SK-N-SH (cell line): ENCODE measurements around the gene CCDC141. TPM values are rescaled to one million over a fixed set of nuclear protein-coding genes. Genes with fewer than 3 reads are reported as not detected.
A peak's percentile ranks its signal among the peaks of the same experiment; 100 is the strongest.

Source experiments
- CTCF ChIA-PET: fragments of 300-600, 350-600 bp; formaldehyde crosslinking; extraction: SDS; loops from one replicate; lab custom pipeline; 2021; lab: Yijun Ruan, JAX
- POLR2A ChIA-PET: fragments of 350-600 bp; sonication (Branson Sonifier 250); formaldehyde crosslinking; extraction: SDS; loops from one replicate; lab custom pipeline; 2020; ENCODE audit warnings: antibody characterized with exemption, inconsistent platforms; lab: Yijun Ruan, JAX
- DNase-seq: peaks from one replicate; pipeline ENCODE4 v3.0.0; 2012
- H2AFZ ChIP-seq: fragments of 200-600 bp; sonication (generic); 2 replicates; pipeline ENCODE4 v1.8.1; 2016; ENCODE audit warnings: antibody characterized with exemption, mild to moderate bottlenecking, low read depth
- H3F3A ChIP-seq: fragments of 200-600 bp; sonication (generic); replicated peaks from 2 replicates; pipeline ENCODE3; 2016; ENCODE audit warnings: antibody characterized with exemption, mild to moderate bottlenecking; ENCODE audit not compliant: insufficient read depth
- H3K27ac ChIP-seq, 2 experiments: fragments of 200-500 bp in 1 of 2; fragments of 200-600 bp in 1 of 2; sonication (Bioruptor generic) in 1 of 2; sonication (generic), shearing (Covaris generic) in 1 of 2; 2 replicates each; pipeline versions ENCODE4 v1.5.1 to v1.6.1; 2014 to 2016; ENCODE audit warnings: low read depth in 2 of 2, inconsistent platforms in 1 of 2, low read length in 1 of 2, mild to moderate bottlenecking in 1 of 2, mixed read lengths in 1 of 2
- H3K27me3 ChIP-seq: fragments of 200-600 bp; sonication (generic), shearing (Covaris generic); 2 replicates; pipeline ENCODE4 v1.6.1; 2016; ENCODE audit warnings: mixed run types; ENCODE audit not compliant: insufficient read depth
- H3K36me3 ChIP-seq, 2 experiments: fragments of 200-500 bp in 1 of 2; fragments of 200-600 bp in 1 of 2; sonication (Bioruptor generic) in 1 of 2; sonication (generic) in 1 of 2; replicated peaks in 1 of 2; 2 replicates each; pipeline versions ENCODE3 to v1.5.1; 2014 to 2016; ENCODE audit warnings: low read length in 1 of 2, mild to moderate bottlenecking in 1 of 2; ENCODE audit not compliant: insufficient read depth in 2 of 2, control insufficient read depth in 1 of 2
- H3K4me1 ChIP-seq, 2 experiments: fragments of 200-500 bp in 1 of 2; fragments of 200-600 bp in 1 of 2; sonication (Bioruptor generic) in 1 of 2; sonication (generic), shearing (Covaris generic) in 1 of 2; 2 replicates each; pipeline versions ENCODE4 v1.5.1 to v1.6.1; 2014 to 2016; ENCODE audit warnings: low read depth in 1 of 2, low read length in 1 of 2, mixed run types in 1 of 2; ENCODE audit not compliant: insufficient read depth in 2 of 2, control insufficient read depth in 1 of 2
- H3K4me2 ChIP-seq: fragments of 200-600 bp; sonication (generic), shearing (Covaris generic); 2 replicates; pipeline ENCODE4 v1.6.1; 2017; ENCODE audit warnings: mixed run types
- H3K4me3 ChIP-seq, 2 experiments: fragments of 200-500 bp in 1 of 2; fragments of 200-600 bp in 1 of 2; sonication (Bioruptor generic) in 1 of 2; sonication (generic), shearing (Covaris generic) in 1 of 2; 2 replicates each; pipeline versions ENCODE4 v1.5.1 to v1.8.1; 2014 to 2016; ENCODE audit warnings: low read depth in 2 of 2, inconsistent platforms in 1 of 2, low read length in 1 of 2, mild to moderate bottlenecking in 1 of 2, mixed read lengths in 1 of 2, moderate library complexity in 1 of 2
- H3K79me2 ChIP-seq: fragments of 200-600 bp; sonication (generic); 2 replicates; pipeline ENCODE4 v1.8.1; 2017; ENCODE audit warnings: mild to moderate bottlenecking; ENCODE audit not compliant: insufficient read depth
- H3K9ac ChIP-seq: fragments of 200-600 bp; sonication (generic); 2 replicates; pipeline ENCODE4 v1.6.1; 2017; ENCODE audit warnings: mixed run types
- H3K9me2 ChIP-seq: fragments of 200-600 bp; sonication (generic); 2 replicates; pipeline ENCODE4 v1.6.1; 2017; ENCODE audit warnings: mixed run types
- H3K9me3 ChIP-seq: fragments of 200-600 bp; sonication (generic); 2 replicates; pipeline ENCODE4 v1.6.1; 2017; ENCODE audit warnings: mixed run types, mild to moderate bottlenecking, moderate library complexity
- H4K20me1 ChIP-seq: fragments of 200-600 bp; sonication (generic); 2 replicates; pipeline ENCODE4 v1.6.1; 2017; ENCODE audit warnings: mild to moderate bottlenecking, mixed run types; ENCODE audit not compliant: insufficient read depth
- CHD2 ChIP-seq: fragments of 150-350 bp; IDR thresholded peaks from 2 replicates; pipeline ENCODE4 v1.6.1; 2018; ENCODE audit warnings: low read length; ENCODE audit not compliant: partially characterized antibody
- ELF1 ChIP-seq: IDR thresholded peaks from 2 replicates; pipeline ENCODE4 v1.4.0; 2012
- EZH2phosphoT487 ChIP-seq: fragments of 200-600 bp; sonication (generic); IDR thresholded peaks from 2 replicates; pipeline ENCODE4 v1.6.1; 2017; ENCODE audit warnings: low read depth, mixed run types, mild to moderate bottlenecking, antibody characterized with exemption, moderate library complexity, borderline replicate concordance
- FOSL2 ChIP-seq: IDR thresholded peaks from 2 replicates; pipeline ENCODE4 v1.4.0; 2012; ENCODE audit warnings: low read depth, mild to moderate bottlenecking, moderate library complexity, borderline replicate concordance
- FOXM1 ChIP-seq: IDR thresholded peaks from 2 replicates; pipeline ENCODE4 v1.4.0; 2012; ENCODE audit warnings: low read depth, mild to moderate bottlenecking
- GABPA ChIP-seq: IDR thresholded peaks from 2 replicates; pipeline ENCODE4 v1.4.0; 2012; ENCODE audit warnings: low read depth, mild to moderate bottlenecking
- MAX ChIP-seq: IDR thresholded peaks from 2 replicates; pipeline ENCODE4 v1.4.0; 2012; ENCODE audit warnings: low read depth
- MEF2A ChIP-seq: IDR thresholded peaks from 2 replicates; pipeline ENCODE4 v1.4.0; 2012; ENCODE audit warnings: low read depth, borderline replicate concordance
- NFIC ChIP-seq: IDR thresholded peaks from 2 replicates; pipeline ENCODE4 v1.4.0; 2012; ENCODE audit warnings: borderline replicate concordance
- NRF1 ChIP-seq: IDR thresholded peaks from 2 replicates; pipeline ENCODE4 v1.6.1; 2012; ENCODE audit warnings: low read depth, mild to moderate bottlenecking, low read length
- POLR2AphosphoS5 ChIP-seq: IDR thresholded peaks from 2 replicates; pipeline ENCODE4 v1.6.1; 2012; ENCODE audit warnings: low read depth, low read length
- RAD21 ChIP-seq: IDR thresholded peaks from 2 replicates; pipeline ENCODE4 v1.6.1; 2012; ENCODE audit warnings: mild to moderate bottlenecking, low read length
- RCOR1 ChIP-seq: fragments of 150-350 bp; IDR thresholded peaks from 2 replicates; pipeline ENCODE4 v1.6.1; 2017; ENCODE audit warnings: antibody characterized with exemption, low read length
- SIN3A ChIP-seq: IDR thresholded peaks from 2 replicates; pipeline ENCODE4 v1.6.1; 2012; ENCODE audit warnings: low read depth, mild to moderate bottlenecking, low read length, moderate library complexity, borderline replicate concordance
- SMC3 ChIP-seq: IDR thresholded peaks from 2 replicates; pipeline ENCODE4 v1.6.1; 2012; ENCODE audit warnings: low read depth, low read length, improper control_type of control experiment
- TEAD4 ChIP-seq: IDR thresholded peaks from 2 replicates; pipeline ENCODE4 v1.4.0; 2012; ENCODE audit warnings: mild to moderate bottlenecking, borderline replicate concordance; ENCODE audit not compliant: insufficient read depth
- YY1 ChIP-seq: IDR thresholded peaks from 2 replicates; pipeline ENCODE4 v1.4.0; 2012; ENCODE audit warnings: low read depth, mild to moderate bottlenecking
- ZBTB33 ChIP-seq: IDR thresholded peaks from 2 replicates; pipeline ENCODE4 v1.4.0; 2012; ENCODE audit warnings: low read depth, borderline replicate concordance
- WGBS: methylation state at CpG from one replicate; pipeline ENCODE4 v1.1.6; 2017; ENCODE audit warnings: low lambda C conversion rate; 5-methylcytosine and 5-hydroxymethylcytosine counted together
- polyA plus RNA-seq, 3 experiments: library from polyadenylated mRNA; depleted of rRNA; stranded (reverse); fragments of >200 nt; gene quantifications; 2 replicates each; pipeline ENCODE4 v1.2.3, GENCODE V29; 2012
- TF ChIP-seq, protein P1 (sequence below): fragments of 150-350 bp; IDR thresholded peaks from 2 replicates; pipeline ENCODE4 v1.6.1; 2017; ENCODE audit warnings: antibody characterized with exemption, low read length, low read depth, borderline replicate concordance
- TF ChIP-seq, protein P2 (sequence below): IDR thresholded peaks from 2 replicates; pipeline ENCODE4 v1.4.0; 2012; ENCODE audit warnings: low read depth, borderline replicate concordance
- TF ChIP-seq, protein P3 (sequence below): IDR thresholded peaks from 2 replicates; pipeline ENCODE4 v1.6.1; 2012; ENCODE audit warnings: mild to moderate bottlenecking, low read depth, low read length, moderate library complexity
- TF ChIP-seq, protein P4 (sequence below): fragments of 150-350 bp; IDR thresholded peaks from 2 replicates; pipeline ENCODE4 v1.6.1; 2016; ENCODE audit warnings: mild to moderate bottlenecking, low read depth, low read length
- TF ChIP-seq, protein P5 (sequence below): fragments of 200-600 bp; sonication (generic); IDR thresholded peaks from 2 replicates; pipeline ENCODE4 v1.6.1; 2017; ENCODE audit warnings: antibody characterized with exemption, mild to moderate bottlenecking, moderate library complexity

The CCDC141 gene
- polyA plus RNA-seq, 1 of the 3 experiments (the other 2 are of a cell fraction): 0.02 TPM

DNA sequence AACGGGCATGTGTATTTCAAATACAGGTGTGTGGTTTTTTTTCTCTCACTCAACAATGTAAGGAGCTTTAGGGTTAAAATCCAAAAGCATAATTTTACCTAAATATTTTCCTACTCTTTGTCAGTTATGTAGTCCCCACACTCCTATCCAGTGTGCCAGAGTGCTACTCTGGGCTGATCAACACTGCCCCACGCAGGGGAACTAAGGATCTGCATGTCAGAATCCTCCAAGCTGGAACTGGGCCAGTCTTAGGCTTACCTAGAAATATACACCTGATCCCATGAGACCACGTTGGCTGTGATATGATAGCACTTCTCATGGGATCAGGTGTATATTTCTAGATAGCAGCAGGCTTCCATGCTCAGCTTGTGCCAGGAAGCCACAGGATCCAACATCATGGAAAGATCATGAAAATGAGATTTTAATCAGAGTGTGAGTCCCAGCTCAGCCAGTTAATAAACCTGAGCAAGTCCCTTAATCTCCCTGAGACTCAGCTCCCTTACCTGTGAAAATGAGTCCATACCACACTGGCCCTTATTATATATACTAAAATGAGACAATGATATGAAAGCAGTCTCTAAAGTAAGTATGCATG is 29.7 kb downstream of the CCDC141 start:
- ChIA-PET POLR2A (no interaction called here), CTCF (interaction anchor here (0.6 to 2.0 kb wide), 24 partner anchors 10 to 391 kb away, joined by 3 to 9 read pairs (median 3); no protein-coding TSS in a partner anchor)
- Histone ChIP-seq H2AFZ (no peak overlapping the region), H3K79me2 (no peaks in the 10 kb centered on the region), H3K27me3 (no peaks in the 10 kb centered on the region), H3K9me3 (no peaks in the 10 kb centered on the region), H3K4me3 (no peak overlapping the region), H3K9me2 (no peaks in the 10 kb centered on the region), H3K27ac (no peak overlapping the region), H4K20me1 (no peaks in the 10 kb centered on the region), H3F3A (no peaks in the 10 kb centered on the region), H3K4me2 (no peak overlapping the region), H3K4me1 (no peaks in the 10 kb centered on the region), H3K9ac (no peak overlapping the region), H3K36me3 (no peaks in the 10 kb centered on the region)
- WGBS: 23% methylated on average over 3 of the region's 3 CpGs
- peak; percentile 29 for DNase-seq
- TF ChIP-seq SMC3: peak; percentile 40
- TF ChIP-seq NFIC: no peak
- no peak for TF ChIP-seq CHD2
- TF ChIP-seq FOXM1: no peak
- no peak for TF ChIP-seq EZH2phosphoT487
- no peak for TF ChIP-seq FOSL2
- TF ChIP-seq RCOR1: no peak
- TF ChIP-seq TEAD4: no peak
- no peak for TF ChIP-seq POLR2AphosphoS5
- TF ChIP-seq, protein P1, sequence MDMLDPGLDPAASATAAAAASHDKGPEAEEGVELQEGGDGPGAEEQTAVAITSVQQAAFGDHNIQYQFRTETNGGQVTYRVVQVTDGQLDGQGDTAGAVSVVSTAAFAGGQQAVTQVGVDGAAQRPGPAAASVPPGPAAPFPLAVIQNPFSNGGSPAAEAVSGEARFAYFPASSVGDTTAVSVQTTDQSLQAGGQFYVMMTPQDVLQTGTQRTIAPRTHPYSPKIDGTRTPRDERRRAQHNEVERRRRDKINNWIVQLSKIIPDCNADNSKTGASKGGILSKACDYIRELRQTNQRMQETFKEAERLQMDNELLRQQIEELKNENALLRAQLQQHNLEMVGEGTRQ: no peak
- TF ChIP-seq RAD21: peak; percentile 61
- TF ChIP-seq MAX: no peak
- no peak for TF ChIP-seq SIN3A
- TF ChIP-seq, protein P2, sequence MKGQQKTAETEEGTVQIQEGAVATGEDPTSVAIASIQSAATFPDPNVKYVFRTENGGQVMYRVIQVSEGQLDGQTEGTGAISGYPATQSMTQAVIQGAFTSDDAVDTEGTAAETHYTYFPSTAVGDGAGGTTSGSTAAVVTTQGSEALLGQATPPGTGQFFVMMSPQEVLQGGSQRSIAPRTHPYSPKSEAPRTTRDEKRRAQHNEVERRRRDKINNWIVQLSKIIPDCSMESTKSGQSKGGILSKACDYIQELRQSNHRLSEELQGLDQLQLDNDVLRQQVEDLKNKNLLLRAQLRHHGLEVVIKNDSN: no peak
- TF ChIP-seq, protein P3, sequence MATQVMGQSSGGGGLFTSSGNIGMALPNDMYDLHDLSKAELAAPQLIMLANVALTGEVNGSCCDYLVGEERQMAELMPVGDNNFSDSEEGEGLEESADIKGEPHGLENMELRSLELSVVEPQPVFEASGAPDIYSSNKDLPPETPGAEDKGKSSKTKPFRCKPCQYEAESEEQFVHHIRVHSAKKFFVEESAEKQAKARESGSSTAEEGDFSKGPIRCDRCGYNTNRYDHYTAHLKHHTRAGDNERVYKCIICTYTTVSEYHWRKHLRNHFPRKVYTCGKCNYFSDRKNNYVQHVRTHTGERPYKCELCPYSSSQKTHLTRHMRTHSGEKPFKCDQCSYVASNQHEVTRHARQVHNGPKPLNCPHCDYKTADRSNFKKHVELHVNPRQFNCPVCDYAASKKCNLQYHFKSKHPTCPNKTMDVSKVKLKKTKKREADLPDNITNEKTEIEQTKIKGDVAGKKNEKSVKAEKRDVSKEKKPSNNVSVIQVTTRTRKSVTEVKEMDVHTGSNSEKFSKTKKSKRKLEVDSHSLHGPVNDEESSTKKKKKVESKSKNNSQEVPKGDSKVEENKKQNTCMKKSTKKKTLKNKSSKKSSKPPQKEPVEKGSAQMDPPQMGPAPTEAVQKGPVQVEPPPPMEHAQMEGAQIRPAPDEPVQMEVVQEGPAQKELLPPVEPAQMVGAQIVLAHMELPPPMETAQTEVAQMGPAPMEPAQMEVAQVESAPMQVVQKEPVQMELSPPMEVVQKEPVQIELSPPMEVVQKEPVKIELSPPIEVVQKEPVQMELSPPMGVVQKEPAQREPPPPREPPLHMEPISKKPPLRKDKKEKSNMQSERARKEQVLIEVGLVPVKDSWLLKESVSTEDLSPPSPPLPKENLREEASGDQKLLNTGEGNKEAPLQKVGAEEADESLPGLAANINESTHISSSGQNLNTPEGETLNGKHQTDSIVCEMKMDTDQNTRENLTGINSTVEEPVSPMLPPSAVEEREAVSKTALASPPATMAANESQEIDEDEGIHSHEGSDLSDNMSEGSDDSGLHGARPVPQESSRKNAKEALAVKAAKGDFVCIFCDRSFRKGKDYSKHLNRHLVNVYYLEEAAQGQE: no peak
- no peak for TF ChIP-seq ELF1
- TF ChIP-seq ZBTB33: no peak
- TF ChIP-seq, protein P4, sequence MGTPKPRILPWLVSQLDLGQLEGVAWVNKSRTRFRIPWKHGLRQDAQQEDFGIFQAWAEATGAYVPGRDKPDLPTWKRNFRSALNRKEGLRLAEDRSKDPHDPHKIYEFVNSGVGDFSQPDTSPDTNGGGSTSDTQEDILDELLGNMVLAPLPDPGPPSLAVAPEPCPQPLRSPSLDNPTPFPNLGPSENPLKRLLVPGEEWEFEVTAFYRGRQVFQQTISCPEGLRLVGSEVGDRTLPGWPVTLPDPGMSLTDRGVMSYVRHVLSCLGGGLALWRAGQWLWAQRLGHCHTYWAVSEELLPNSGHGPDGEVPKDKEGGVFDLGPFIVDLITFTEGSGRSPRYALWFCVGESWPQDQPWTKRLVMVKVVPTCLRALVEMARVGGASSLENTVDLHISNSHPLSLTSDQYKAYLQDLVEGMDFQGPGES: no peak
- no peak for TF ChIP-seq GABPA
- TF ChIP-seq, protein P5, sequence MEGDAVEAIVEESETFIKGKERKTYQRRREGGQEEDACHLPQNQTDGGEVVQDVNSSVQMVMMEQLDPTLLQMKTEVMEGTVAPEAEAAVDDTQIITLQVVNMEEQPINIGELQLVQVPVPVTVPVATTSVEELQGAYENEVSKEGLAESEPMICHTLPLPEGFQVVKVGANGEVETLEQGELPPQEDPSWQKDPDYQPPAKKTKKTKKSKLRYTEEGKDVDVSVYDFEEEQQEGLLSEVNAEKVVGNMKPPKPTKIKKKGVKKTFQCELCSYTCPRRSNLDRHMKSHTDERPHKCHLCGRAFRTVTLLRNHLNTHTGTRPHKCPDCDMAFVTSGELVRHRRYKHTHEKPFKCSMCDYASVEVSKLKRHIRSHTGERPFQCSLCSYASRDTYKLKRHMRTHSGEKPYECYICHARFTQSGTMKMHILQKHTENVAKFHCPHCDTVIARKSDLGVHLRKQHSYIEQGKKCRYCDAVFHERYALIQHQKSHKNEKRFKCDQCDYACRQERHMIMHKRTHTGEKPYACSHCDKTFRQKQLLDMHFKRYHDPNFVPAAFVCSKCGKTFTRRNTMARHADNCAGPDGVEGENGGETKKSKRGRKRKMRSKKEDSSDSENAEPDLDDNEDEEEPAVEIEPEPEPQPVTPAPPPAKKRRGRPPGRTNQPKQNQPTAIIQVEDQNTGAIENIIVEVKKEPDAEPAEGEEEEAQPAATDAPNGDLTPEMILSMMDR: peak; percentile 56
- TF ChIP-seq YY1: no peak
- TF ChIP-seq NRF1: no peak
- no peak for TF ChIP-seq MEF2A
